ENCODE data around the gene GFRAL.

DNA sequence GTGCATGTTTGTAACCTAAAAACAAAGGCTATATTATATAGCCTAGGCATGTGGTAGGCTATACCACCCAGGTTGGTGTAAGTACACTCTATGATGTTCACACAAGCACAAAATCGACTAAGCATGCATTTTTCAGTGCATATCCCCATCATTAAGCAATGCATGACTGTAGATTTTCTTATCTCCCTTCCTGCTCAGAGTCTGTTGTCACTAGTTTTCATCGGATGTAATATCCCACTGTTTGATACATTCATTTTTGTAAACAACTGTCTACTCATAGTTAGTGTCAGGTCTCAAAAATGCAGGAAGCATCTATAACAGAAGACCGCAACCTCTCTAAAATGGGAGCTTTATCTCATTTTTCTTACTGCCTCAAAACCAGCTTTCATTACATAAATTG is 70.7 kb downstream of the GFRAL start:
- TF ChIP-seq EZH2 (IDR thresholded peaks at IDR 0.05) (no peak), POLR2AphosphoS5 (IDR thresholded peaks at IDR 0.05; ENCODE audit: borderline replicate concordance, low read depth, low read length) (no peak)

Measured in SK-N-MC (cell line).